H54 (cell line): Measurements from ENCODE around the gene ARHGAP20.
"Not testable (repeated sequence)": the region's sequence is repeated elsewhere in the genome, so short reads cannot be mapped to it uniquely, and the experiment has no call there.

Experiments
- DNase-seq: peaks from one replicate; pipeline ENCODE4 v3.0.0; 2011; ENCODE audit warnings: low spot score, mixed read lengths; ENCODE audit not compliant: insufficient read length
- FAIRE-seq: peaks from 3 replicates; lab custom pipeline; 2011; peaks lifted over from hg19 to GRCh38; lab: Jason Lieb, UNC
- POLR2A ChIP-seq: IDR thresholded peaks from 2 replicates; pipeline ENCODE4 v1.6.1; 2011; ENCODE audit warnings: low read depth, mild to moderate bottlenecking, low read length

Gene ARHGAP20

GRCh38 chr11:110691926-110692325, 20.3 kb downstream of the ARHGAP20 start:
- TF ChIP-seq POLR2A, result no peak
- DNase-seq, result no peak
- FAIRE-seq, result no peak

GRCh38 chr11:110689306-110689705, 22.9 kb downstream of the ARHGAP20 start:
- DNase-seq, result no peak
- no peak for TF ChIP-seq POLR2A
- FAIRE-seq, result no peak

- FAIRE-seq (no peak), DNase-seq (no peak)
- no peak for TF ChIP-seq POLR2A
These were observed 32.8 kb downstream of the ARHGAP20 start for GRCh38 chr11:110679323-110679975.

GRCh38 chr11:110675548-110675947, 36.7 kb downstream of the ARHGAP20 start:
- FAIRE-seq, result no peak
- DNase-seq, result no peak
- TF ChIP-seq POLR2A, result no peak

- no peak for TF ChIP-seq POLR2A
- DNase-seq (no peak), FAIRE-seq (no peak)
These were observed 46.4 kb downstream of the ARHGAP20 start for GRCh38 chr11:110665689-110666465.

- no peak for TF ChIP-seq POLR2A
These were observed 56.3 kb downstream of the ARHGAP20 start for GRCh38 chr11:110655967-110656366.

GRCh38 chr11:110654456-110654855, 57.8 kb downstream of the ARHGAP20 start:
- no peak for TF ChIP-seq POLR2A
- FAIRE-seq (no peak), DNase-seq (no peak)

More at GRCh38 chr11:110655967-110656366, 56.3 kb downstream of the ARHGAP20 start:
- FAIRE-seq (no peak), DNase-seq (no peak)

GRCh38 chr11:110645253-110645652, 67.0 kb downstream of the ARHGAP20 start:
- TF ChIP-seq POLR2A, result no peak
- DNase-seq (no peak), FAIRE-seq (no peak)

GRCh38 chr11:110634370-110634769, 77.9 kb downstream of the ARHGAP20 start:
- TF ChIP-seq POLR2A, result no peak
- DNase-seq (no peak), FAIRE-seq (no peak)

- FAIRE-seq, result no peak
- DNase-seq, result no peak
These were observed 80.7 kb downstream of the ARHGAP20 start for GRCh38 chr11:110631551-110631950.

GRCh38 chr11:110629594-110629993, 82.6 kb downstream of the ARHGAP20 start:
- no peak for FAIRE-seq
- DNase-seq, result no peak
- TF ChIP-seq POLR2A, result no peak

More at GRCh38 chr11:110631551-110631950, 80.7 kb downstream of the ARHGAP20 start:
- no peak for TF ChIP-seq POLR2A

GRCh38 chr11:110621826-110622225, 90.4 kb downstream of the ARHGAP20 start:
- no peak for DNase-seq
- no peak for FAIRE-seq
- TF ChIP-seq POLR2A, result no peak

GRCh38 chr11:110619366-110619765, 92.9 kb downstream of the ARHGAP20 start:
- DNase-seq, FAIRE-seq: not testable (repeated sequence)

- DNase-seq (no peak), FAIRE-seq (no peak)
- no peak for TF ChIP-seq POLR2A
These were observed 98.2 kb downstream of the ARHGAP20 start for GRCh38 chr11:110614031-110614430.

- no peak for FAIRE-seq
- no peak for TF ChIP-seq POLR2A
- no peak for DNase-seq
These were observed 98.9 kb downstream of the ARHGAP20 start for GRCh38 chr11:110613197-110613918.
